SU-DHL-6 (cell line): ENCODE data around the gene CAD.

ENCODE experiments used
- EZH2phosphoT487 ChIP-seq: fragments of 200-600 bp; sonication (generic), shearing (Covaris generic); conservative IDR thresholded peaks from 2 replicates; pipeline ENCODE4 v1.6.1; 2018; ENCODE audit warnings: mild to moderate bottlenecking, antibody characterized with exemption, low read length, moderate library complexity, mixed read lengths
- TF ChIP-seq, protein P1 (sequence below): fragments of 200-600 bp; sonication (generic); IDR thresholded peaks from one replicate; pipeline ENCODE4 v1.5.1; 2017; ENCODE audit warnings: antibody characterized with exemption, mild to moderate bottlenecking, low read length, moderate library complexity; ENCODE audit not compliant: insufficient read depth, poor library complexity, severe bottlenecking

DNA sequence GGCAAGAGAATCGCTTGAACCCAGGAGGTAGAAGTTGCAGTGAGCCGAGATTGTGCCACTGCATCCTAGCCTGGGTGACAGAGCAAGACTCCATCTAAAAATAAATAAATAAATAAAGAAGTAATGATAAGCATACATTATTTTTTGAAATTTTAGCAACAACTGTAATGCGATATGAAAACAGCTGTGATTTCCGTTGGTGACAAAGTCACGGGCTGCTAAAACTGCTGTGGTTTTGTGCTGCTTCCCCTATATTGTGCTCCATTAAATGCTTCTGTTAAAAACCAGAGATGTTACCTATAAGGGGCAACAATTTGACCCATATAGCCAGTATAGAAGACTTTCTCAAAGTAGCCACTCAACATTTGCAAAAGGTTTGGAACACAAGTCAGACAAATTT is 73.4 kb downstream of the CAD start:
- TF ChIP-seq, protein P1, sequence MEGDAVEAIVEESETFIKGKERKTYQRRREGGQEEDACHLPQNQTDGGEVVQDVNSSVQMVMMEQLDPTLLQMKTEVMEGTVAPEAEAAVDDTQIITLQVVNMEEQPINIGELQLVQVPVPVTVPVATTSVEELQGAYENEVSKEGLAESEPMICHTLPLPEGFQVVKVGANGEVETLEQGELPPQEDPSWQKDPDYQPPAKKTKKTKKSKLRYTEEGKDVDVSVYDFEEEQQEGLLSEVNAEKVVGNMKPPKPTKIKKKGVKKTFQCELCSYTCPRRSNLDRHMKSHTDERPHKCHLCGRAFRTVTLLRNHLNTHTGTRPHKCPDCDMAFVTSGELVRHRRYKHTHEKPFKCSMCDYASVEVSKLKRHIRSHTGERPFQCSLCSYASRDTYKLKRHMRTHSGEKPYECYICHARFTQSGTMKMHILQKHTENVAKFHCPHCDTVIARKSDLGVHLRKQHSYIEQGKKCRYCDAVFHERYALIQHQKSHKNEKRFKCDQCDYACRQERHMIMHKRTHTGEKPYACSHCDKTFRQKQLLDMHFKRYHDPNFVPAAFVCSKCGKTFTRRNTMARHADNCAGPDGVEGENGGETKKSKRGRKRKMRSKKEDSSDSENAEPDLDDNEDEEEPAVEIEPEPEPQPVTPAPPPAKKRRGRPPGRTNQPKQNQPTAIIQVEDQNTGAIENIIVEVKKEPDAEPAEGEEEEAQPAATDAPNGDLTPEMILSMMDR: no peak
- TF ChIP-seq EZH2phosphoT487: no peak
